ENCODE results near the gene KDM5C. TPM values are rescaled to one million over a fixed set of nuclear protein-coding genes. Genes with fewer than 3 reads are reported as not detected.

Gene KDM5C
- total RNA-seq, 3 donors from 2014 or later = 74.5 to 109 (median 80.2) TPM

GRCh38 chrX:53230116-53230515, 5.1 kb upstream of the KDM5C start:
- no peak for ATAC-seq
- H3K9me3 ChIP-seq = no peaks in the 10 kb centered on the region
- H3K4me1 ChIP-seq (ENCODE audit: low read depth) = no peaks in the 10 kb centered on the region
- no peak for DNase-seq
- intact Hi-C loops (cut with DNase I, micrococcal nuclease) = no loop called here
- no peak for TF ChIP-seq CTCF (IDR thresholded peaks at IDR 0.05)
- no peaks in the 10 kb centered on the region for H3K36me3 ChIP-seq (ENCODE audit: low read depth)
- no peak overlapping the region for H3K4me3 ChIP-seq

- DNase-seq (no peak), ATAC-seq (no peak)
- no peak for TF ChIP-seq CTCF (IDR thresholded peaks at IDR 0.05)
- Histone ChIP-seq H3K9me3 (no peaks in the 10 kb centered on the region), H3K4me3 (no peak overlapping the region), H3K4me1 (ENCODE audit: low read depth) (peaks cover 13% of the 10 kb centered on the region), H3K36me3 (ENCODE audit: low read depth) (no peaks in the 10 kb centered on the region)
- intact Hi-C loops (cut with DNase I, micrococcal nuclease) = no loop called here
Measured at GRCh38 chrX:53227224-53227765, 2.3 kb upstream of the KDM5C start.

GRCh38 chrX:53223955-53224859, 800 bp downstream of the KDM5C start:
- peak; percentile 51 for ATAC-seq
- DNase-seq = peak in 1 of 3 donors; percentile 67

GRCh38 chrX:53223068-53223693, 1.8 kb downstream of the KDM5C start:
- H3K9me3 ChIP-seq = no peaks in the 10 kb centered on the region
- peak in 1 of 3 donors; percentile 10 for DNase-seq
- no peak overlapping the region for H3K4me3 ChIP-seq
- TF ChIP-seq CTCF (IDR thresholded peaks at IDR 0.05) = no peak
- intact Hi-C loops (cut with DNase I, micrococcal nuclease) = no loop called here
- ATAC-seq = peak; percentile 22
- no peaks in the 10 kb centered on the region for H3K36me3 ChIP-seq (ENCODE audit: low read depth)
- peaks cover 13% of the 10 kb centered on the region for H3K4me1 ChIP-seq (ENCODE audit: low read depth)

More at GRCh38 chrX:53223955-53224859, 800 bp downstream of the KDM5C start:
- Histone ChIP-seq H3K4me1 (ENCODE audit: low read depth) (peaks cover 13% of the 10 kb centered on the region), H3K36me3 (ENCODE audit: low read depth) (no peaks in the 10 kb centered on the region), H3K4me3 (peak overlapping the region; percentile 85), H3K9me3 (no peaks in the 10 kb centered on the region)
- no peak for TF ChIP-seq CTCF (IDR thresholded peaks at IDR 0.05)
- intact Hi-C loops (cut with DNase I, micrococcal nuclease) = no loop called here

- Histone ChIP-seq H3K36me3 (ENCODE audit: low read depth) (no peaks in the 10 kb centered on the region), H3K9me3 (no peaks in the 10 kb centered on the region), H3K4me3 (no peak overlapping the region), H3K4me1 (ENCODE audit: low read depth) (no peaks in the 10 kb centered on the region)
- DNase-seq = no peak
- intact Hi-C loops (cut with DNase I, micrococcal nuclease) = no loop called here
- TF ChIP-seq CTCF (IDR thresholded peaks at IDR 0.05) = no peak
- ATAC-seq = no peak
Measured at GRCh38 chrX:53211391-53211978, 13.5 kb downstream of the KDM5C start.

All from mucosa of descending colon (tissue), 3 donors.